Measurements from ENCODE around the gene KIF26B.

KIF26B gene

GRCh38 chr1:245437369-245438062, 282.7 kb downstream of the KIF26B start:
- no peak for DNase-seq

- no peak for DNase-seq
Observed at GRCh38 chr1:245440922-245441321, 286.1 kb downstream of the KIF26B start.

- no peak for DNase-seq
Observed at GRCh38 chr1:245441689-245442088, 286.9 kb downstream of the KIF26B start.

GRCh38 chr1:245444147-245444828, 289.5 kb downstream of the KIF26B start:
- no peak for DNase-seq

GRCh38 chr1:245444945-245445344, 290.2 kb downstream of the KIF26B start:
- no peak for DNase-seq

- DNase-seq = no peak
Observed at GRCh38 chr1:245448531-245448930, 293.7 kb downstream of the KIF26B start.

- DNase-seq = peak; percentile 32
Observed at GRCh38 chr1:245448975-245449431, 294.2 kb downstream of the KIF26B start.

GRCh38 chr1:245453541-245453940, 298.8 kb downstream of the KIF26B start:
- no peak for DNase-seq

GRCh38 chr1:245454051-245454450, 299.3 kb downstream of the KIF26B start:
- DNase-seq = no peak

GRCh38 chr1:245457562-245457961, 302.8 kb downstream of the KIF26B start:
- DNase-seq = no peak

- DNase-seq = no peak
Observed at GRCh38 chr1:245458234-245458633, 303.4 kb downstream of the KIF26B start.

- DNase-seq = peak; percentile 83
Observed at GRCh38 chr1:245458761-245459174, 304.0 kb downstream of the KIF26B start.

- no peak for DNase-seq
Observed at GRCh38 chr1:245459621-245460020, 304.8 kb downstream of the KIF26B start.

- DNase-seq = no peak
Observed at GRCh38 chr1:245461681-245462080, 306.9 kb downstream of the KIF26B start.

GRCh38 chr1:245462161-245462560, 307.4 kb downstream of the KIF26B start:
- no peak for DNase-seq

GRCh38 chr1:245463392-245464165, 308.8 kb downstream of the KIF26B start:
- no peak for DNase-seq

GRCh38 chr1:245464290-245464689, 309.5 kb downstream of the KIF26B start:
- no peak for DNase-seq

- DNase-seq = no peak
Observed at GRCh38 chr1:245465666-245466065, 310.9 kb downstream of the KIF26B start.

- no peak for DNase-seq
Observed at GRCh38 chr1:245466261-245466660, 311.5 kb downstream of the KIF26B start.

- DNase-seq = no peak
Observed at GRCh38 chr1:245467804-245468203, 313.0 kb downstream of the KIF26B start.

GRCh38 chr1:245469006-245469405, 314.2 kb downstream of the KIF26B start:
- DNase-seq = no peak

GRCh38 chr1:245469734-245470133, 314.9 kb downstream of the KIF26B start:
- no peak for DNase-seq

- no peak for DNase-seq
Observed at GRCh38 chr1:245475126-245475525, 320.3 kb downstream of the KIF26B start.
